ENCODE measurements around the gene KCNIP1. TPM values are rescaled to one million over a fixed set of nuclear protein-coding genes. Genes with fewer than 3 reads are reported as not detected.

The KCNIP1 gene
- total and polyA plus RNA-seq, 10 of the 15 experiments (the other 5 are each of a cell fraction or from before 2014, with no cell fraction given): not detected

DNA sequence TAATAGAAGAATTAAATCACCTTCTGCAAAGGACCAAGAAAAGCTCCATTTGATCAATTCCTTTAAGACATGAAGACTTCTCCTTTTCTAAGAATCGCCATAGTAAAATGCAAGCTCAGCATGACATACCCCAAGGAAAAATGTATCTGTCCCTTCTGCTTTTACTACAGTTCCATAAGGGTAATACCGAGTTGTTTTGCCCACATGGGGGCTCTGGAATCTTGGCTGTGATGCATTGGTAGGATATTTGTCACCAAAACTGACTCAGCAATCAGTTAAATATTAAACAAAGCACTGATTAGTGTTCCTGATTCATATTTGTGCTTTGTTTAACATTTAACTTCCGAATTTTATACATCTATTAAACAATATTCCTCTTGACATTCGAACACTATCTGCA is 24.3 kb upstream of the KCNIP1 start:
- H3K4me2 ChIP-seq (ENCODE audit: control insufficient read depth, insufficient read depth): no peak overlapping the region
- intact Hi-C loops (cut with micrococcal nuclease; ENCODE audit: unreplicated experiment) (no loop called here), in situ Hi-C loops (cut with MboI) (no loop called here)
- H3K27me3 ChIP-seq (replicated peaks in 1 of 2; ENCODE audit: control insufficient read depth in 2 of 2, insufficient read depth in 2 of 2, low read length in 1 of 2): no peaks in the 10 kb centered on the region; a peak in 2 of 4 replicates
- ChIA-PET CTCF (no interaction called here), RAD21 (ENCODE audit: unreplicated experiment) (no interaction called here), POLR2A (no interaction called here), SMC1A (ENCODE audit: uncharacterized antibody, unreplicated experiment) (no interaction called here)
- H3K4me1 ChIP-seq (ENCODE audit: control insufficient read depth, insufficient read depth, low read length): no peaks in the 10 kb centered on the region
- no peaks in the 10 kb centered on the region for H3K36me3 ChIP-seq (ENCODE audit: control insufficient read depth in 2 of 2, insufficient read depth in 2 of 2, low read length in 1 of 2)
- H3K9ac ChIP-seq (ENCODE audit: control insufficient read depth, insufficient read depth, low read length): no peak overlapping the region
- ATAC-seq (no peak), FAIRE-seq (no peak), DNase-seq (ENCODE audit: low read depth, low spot score) (no peak)
- H3K4me3 ChIP-seq: no peak overlapping the region
- no peak overlapping the region for H3K27ac ChIP-seq (ENCODE audit: control insufficient read depth, insufficient read depth)
- H2AFZ ChIP-seq (ENCODE audit: control insufficient read depth, low read depth, low read length): no peak overlapping the region
- no TSS peak for BruUV-seq (replicated peaks)
- 5% methylated on average over 4 of the region's 4 CpGs for WGBS (ENCODE audit: insufficient coverage, insufficient replicate concordance, low lambda C conversion rate, missing lambda C conversion rate)
- no peaks in the 10 kb centered on the region for H4K20me1 ChIP-seq (ENCODE audit: control insufficient read depth, insufficient read depth)
- H3K9me3 ChIP-seq (replicated peaks; ENCODE audit: control insufficient read depth, insufficient read depth, low read length): no peaks in the 10 kb centered on the region; the same call in 2 of the 3 replicates
- no peaks in the 10 kb centered on the region for H3K79me2 ChIP-seq (ENCODE audit: control insufficient read depth, insufficient read depth, low read length)
- TF ChIP-seq, protein P1, sequence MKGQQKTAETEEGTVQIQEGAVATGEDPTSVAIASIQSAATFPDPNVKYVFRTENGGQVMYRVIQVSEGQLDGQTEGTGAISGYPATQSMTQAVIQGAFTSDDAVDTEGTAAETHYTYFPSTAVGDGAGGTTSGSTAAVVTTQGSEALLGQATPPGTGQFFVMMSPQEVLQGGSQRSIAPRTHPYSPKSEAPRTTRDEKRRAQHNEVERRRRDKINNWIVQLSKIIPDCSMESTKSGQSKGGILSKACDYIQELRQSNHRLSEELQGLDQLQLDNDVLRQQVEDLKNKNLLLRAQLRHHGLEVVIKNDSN (IDR thresholded peaks at IDR 0.05; ENCODE audit: borderline replicate concordance, extremely low read length, insufficient read depth, low read depth, low read length): no peak
- TF ChIP-seq RCOR1 (conservative IDR thresholded peaks at IDR 0.05; ENCODE audit: low read depth, low read length) (no peak), ETV6 (conservative IDR thresholded peaks at IDR 0.05 in 1 of 2, IDR thresholded peaks at IDR 0.05 in 1 of 2; ENCODE audit: borderline replicate concordance in 1 of 2, low read depth in 1 of 2) (no peak), NFXL1 (IDR thresholded peaks at IDR 0.05; ENCODE audit: borderline replicate concordance) (no peak), HDAC2 (IDR thresholded peaks at IDR 0.05) (no peak), IRF4 (IDR thresholded peaks at IDR 0.05; ENCODE audit: low read depth, low read length) (no peak), GATAD2B (conservative IDR thresholded peaks at IDR 0.05; ENCODE audit: low read depth) (no peak), POLR2A (IDR thresholded peaks at IDR 0.05; ENCODE audit: low read depth, low read length) (no peak), CBX5 (IDR thresholded peaks at IDR 0.05; ENCODE audit: low read depth) (no peak), MEF2A (IDR thresholded peaks at IDR 0.05; ENCODE audit: insufficient read depth, low read depth, low read length) (no peak)
- TF ChIP-seq, protein P2, sequence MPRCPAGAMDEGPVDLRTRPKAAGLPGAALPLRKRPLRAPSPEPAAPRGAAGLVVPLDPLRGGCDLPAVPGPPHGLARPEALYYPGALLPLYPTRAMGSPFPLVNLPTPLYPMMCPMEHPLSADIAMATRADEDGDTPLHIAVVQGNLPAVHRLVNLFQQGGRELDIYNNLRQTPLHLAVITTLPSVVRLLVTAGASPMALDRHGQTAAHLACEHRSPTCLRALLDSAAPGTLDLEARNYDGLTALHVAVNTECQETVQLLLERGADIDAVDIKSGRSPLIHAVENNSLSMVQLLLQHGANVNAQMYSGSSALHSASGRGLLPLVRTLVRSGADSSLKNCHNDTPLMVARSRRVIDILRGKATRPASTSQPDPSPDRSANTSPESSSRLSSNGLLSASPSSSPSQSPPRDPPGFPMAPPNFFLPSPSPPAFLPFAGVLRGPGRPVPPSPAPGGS (IDR thresholded peaks at IDR 0.05; ENCODE audit: borderline replicate concordance, insufficient read depth, low read depth, low read length, poor library complexity, severe bottlenecking): no peak
- TF ChIP-seq, protein P3, sequence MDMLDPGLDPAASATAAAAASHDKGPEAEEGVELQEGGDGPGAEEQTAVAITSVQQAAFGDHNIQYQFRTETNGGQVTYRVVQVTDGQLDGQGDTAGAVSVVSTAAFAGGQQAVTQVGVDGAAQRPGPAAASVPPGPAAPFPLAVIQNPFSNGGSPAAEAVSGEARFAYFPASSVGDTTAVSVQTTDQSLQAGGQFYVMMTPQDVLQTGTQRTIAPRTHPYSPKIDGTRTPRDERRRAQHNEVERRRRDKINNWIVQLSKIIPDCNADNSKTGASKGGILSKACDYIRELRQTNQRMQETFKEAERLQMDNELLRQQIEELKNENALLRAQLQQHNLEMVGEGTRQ (IDR thresholded peaks at IDR 0.05; ENCODE audit: borderline replicate concordance, low read depth, low read length): no peak
- TF ChIP-seq, protein P4, sequence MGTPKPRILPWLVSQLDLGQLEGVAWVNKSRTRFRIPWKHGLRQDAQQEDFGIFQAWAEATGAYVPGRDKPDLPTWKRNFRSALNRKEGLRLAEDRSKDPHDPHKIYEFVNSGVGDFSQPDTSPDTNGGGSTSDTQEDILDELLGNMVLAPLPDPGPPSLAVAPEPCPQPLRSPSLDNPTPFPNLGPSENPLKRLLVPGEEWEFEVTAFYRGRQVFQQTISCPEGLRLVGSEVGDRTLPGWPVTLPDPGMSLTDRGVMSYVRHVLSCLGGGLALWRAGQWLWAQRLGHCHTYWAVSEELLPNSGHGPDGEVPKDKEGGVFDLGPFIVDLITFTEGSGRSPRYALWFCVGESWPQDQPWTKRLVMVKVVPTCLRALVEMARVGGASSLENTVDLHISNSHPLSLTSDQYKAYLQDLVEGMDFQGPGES (IDR thresholded peaks at IDR 0.05): no peak
- TF ChIP-seq, protein P5, sequence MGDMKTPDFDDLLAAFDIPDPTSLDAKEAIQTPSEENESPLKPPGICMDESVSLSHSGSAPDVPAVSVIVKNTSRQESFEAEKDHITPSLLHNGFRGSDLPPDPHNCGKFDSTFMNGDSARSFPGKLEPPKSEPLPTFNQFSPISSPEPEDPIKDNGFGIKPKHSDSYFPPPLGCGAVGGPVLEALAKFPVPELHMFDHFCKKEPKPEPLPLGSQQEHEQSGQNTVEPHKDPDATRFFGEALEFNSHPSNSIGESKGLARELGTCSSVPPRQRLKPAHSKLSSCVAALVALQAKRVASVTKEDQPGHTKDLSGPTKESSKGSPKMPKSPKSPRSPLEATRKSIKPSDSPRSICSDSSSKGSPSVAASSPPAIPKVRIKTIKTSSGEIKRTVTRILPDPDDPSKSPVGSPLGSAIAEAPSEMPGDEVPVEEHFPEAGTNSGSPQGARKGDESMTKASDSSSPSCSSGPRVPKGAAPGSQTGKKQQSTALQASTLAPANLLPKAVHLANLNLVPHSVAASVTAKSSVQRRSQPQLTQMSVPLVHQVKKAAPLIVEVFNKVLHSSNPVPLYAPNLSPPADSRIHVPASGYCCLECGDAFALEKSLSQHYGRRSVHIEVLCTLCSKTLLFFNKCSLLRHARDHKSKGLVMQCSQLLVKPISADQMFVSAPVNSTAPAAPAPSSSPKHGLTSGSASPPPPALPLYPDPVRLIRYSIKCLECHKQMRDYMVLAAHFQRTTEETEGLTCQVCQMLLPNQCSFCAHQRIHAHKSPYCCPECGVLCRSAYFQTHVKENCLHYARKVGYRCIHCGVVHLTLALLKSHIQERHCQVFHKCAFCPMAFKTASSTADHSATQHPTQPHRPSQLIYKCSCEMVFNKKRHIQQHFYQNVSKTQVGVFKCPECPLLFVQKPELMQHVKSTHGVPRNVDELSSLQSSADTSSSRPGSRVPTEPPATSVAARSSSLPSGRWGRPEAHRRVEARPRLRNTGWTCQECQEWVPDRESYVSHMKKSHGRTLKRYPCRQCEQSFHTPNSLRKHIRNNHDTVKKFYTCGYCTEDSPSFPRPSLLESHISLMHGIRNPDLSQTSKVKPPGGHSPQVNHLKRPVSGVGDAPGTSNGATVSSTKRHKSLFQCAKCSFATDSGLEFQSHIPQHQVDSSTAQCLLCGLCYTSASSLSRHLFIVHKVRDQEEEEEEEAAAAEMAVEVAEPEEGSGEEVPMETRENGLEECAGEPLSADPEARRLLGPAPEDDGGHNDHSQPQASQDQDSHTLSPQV (IDR thresholded peaks at IDR 0.05): no peak
- TF ChIP-seq, protein P6, sequence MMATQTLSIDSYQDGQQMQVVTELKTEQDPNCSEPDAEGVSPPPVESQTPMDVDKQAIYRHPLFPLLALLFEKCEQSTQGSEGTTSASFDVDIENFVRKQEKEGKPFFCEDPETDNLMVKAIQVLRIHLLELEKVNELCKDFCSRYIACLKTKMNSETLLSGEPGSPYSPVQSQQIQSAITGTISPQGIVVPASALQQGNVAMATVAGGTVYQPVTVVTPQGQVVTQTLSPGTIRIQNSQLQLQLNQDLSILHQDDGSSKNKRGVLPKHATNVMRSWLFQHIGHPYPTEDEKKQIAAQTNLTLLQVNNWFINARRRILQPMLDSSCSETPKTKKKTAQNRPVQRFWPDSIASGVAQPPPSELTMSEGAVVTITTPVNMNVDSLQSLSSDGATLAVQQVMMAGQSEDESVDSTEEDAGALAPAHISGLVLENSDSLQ (IDR thresholded peaks at IDR 0.05): no peak

Measured in GM12878 (cell line).